Keratinocyte (primary cell): Measurements from ENCODE around the gene NCKAP5. TPM values are rescaled to one million over a fixed set of nuclear protein-coding genes. Genes with fewer than 3 reads are reported as not detected.

ENCODE experiments used
- DNase-seq: peaks from one replicate; pipeline ENCODE4 v3.0.0-alpha.2; 2011; ENCODE audit warnings: low read depth, missing footprints, low spot score
- FAIRE-seq: peaks from 2 replicates; lab custom pipeline; 2011; peaks lifted over from hg19 to GRCh38; lab: Jason Lieb, UNC
- H2AFZ ChIP-seq: 2 replicates; pipeline ENCODE4 v1.6.0; 2012; ENCODE audit warnings: low read length, control low read depth, inconsistent platforms; ENCODE audit not compliant: control insufficient read depth
- H3K27ac ChIP-seq: 2 replicates; pipeline ENCODE4 v1.5.1; 2011; ENCODE audit warnings: low read length; ENCODE audit not compliant: control insufficient read depth, insufficient read depth
- H3K27me3 ChIP-seq: 3 replicates; pipeline ENCODE4 v1.6.0; 2011; ENCODE audit warnings: low read length; ENCODE audit not compliant: control insufficient read depth, insufficient read depth; ENCODE audit errors: extremely low read depth
- H3K36me3 ChIP-seq, 2 experiments: 2 replicates in 1 of 2; 3 replicates in 1 of 2; pipeline ENCODE4 v1.5.1; 2011; ENCODE audit warnings: low read length in 2 of 2, mild to moderate bottlenecking in 1 of 2; ENCODE audit not compliant: control insufficient read depth in 2 of 2, insufficient read depth in 2 of 2; ENCODE audit errors: extremely low read depth in 1 of 2
- H3K4me1 ChIP-seq: 3 replicates; pipeline ENCODE4 v1.5.1; 2011; ENCODE audit warnings: low read length; ENCODE audit not compliant: control insufficient read depth, insufficient read depth; ENCODE audit errors: extremely low read depth
- H3K4me2 ChIP-seq: 3 replicates; pipeline ENCODE4 v1.6.0; 2011; ENCODE audit warnings: low read depth, low read length; ENCODE audit not compliant: control insufficient read depth, insufficient read depth; ENCODE audit errors: extremely low read depth
- H3K4me3 ChIP-seq, 3 experiments: fragments of 200-600 bp in 1 of 3; sonication (generic) in 1 of 3; 2 replicates in 2 of 3; 3 replicates in 1 of 3; pipeline ENCODE4 v1.5.1; 2011 to 2016; ENCODE audit warnings: low read length in 3 of 3, mild to moderate bottlenecking in 3 of 3, control low read depth in 2 of 3, inconsistent platforms in 1 of 3, low read depth in 1 of 3, mixed read lengths in 1 of 3, mixed run types in 1 of 3, moderate library complexity in 1 of 3; ENCODE audit not compliant: control insufficient read depth in 2 of 3, insufficient read depth in 2 of 3; ENCODE audit errors: extremely low read depth in 1 of 3
- H3K79me2 ChIP-seq: 2 replicates; pipeline ENCODE4 v1.6.0; 2012; ENCODE audit warnings: low read length; ENCODE audit not compliant: control insufficient read depth, insufficient read depth
- H3K9ac ChIP-seq: 3 replicates; pipeline ENCODE4 v1.6.0; 2011; ENCODE audit warnings: low read length; ENCODE audit not compliant: control insufficient read depth, insufficient read depth; ENCODE audit errors: extremely low read depth
- H3K9me1 ChIP-seq: 3 replicates; pipeline ENCODE4 v1.6.0; 2011; ENCODE audit warnings: low read length; ENCODE audit not compliant: control insufficient read depth, insufficient read depth; ENCODE audit errors: extremely low read depth
- H3K9me3 ChIP-seq: 2 replicates; pipeline ENCODE4 v1.5.1; 2012; ENCODE audit warnings: low read depth, low read length; ENCODE audit not compliant: control insufficient read depth
- H4K20me1 ChIP-seq: 3 replicates; pipeline ENCODE4 v1.6.0; 2011; ENCODE audit warnings: low read length; ENCODE audit not compliant: control insufficient read depth, insufficient read depth; ENCODE audit errors: extremely low read depth
- EZH2 ChIP-seq: IDR thresholded peaks from one replicate; pipeline ENCODE4 v1.6.1; 2012; ENCODE audit warnings: inconsistent platforms, mild to moderate bottlenecking, low read length, moderate library complexity
- dilution Hi-C: fragments of 300-500 bp; cut with MboI; formaldehyde crosslinking; loops from one replicate; pipeline ENCODE4 v1.7.0; 2020; ENCODE audit warnings: low sequenced_read_pairs; ENCODE audit not compliant: extremely low pct_ligation_motif_present
- polyA plus RNA-seq, 5 experiments: library from polyadenylated mRNA; depleted of rRNA in 3 of 5; stranded (reverse) in 3 of 5; stranded (forward) in 1 of 5; unstranded in 1 of 5; fragments of >200 nt; gene quantifications; 1 replicate in 1 of 5; 2 replicates in 3 of 5; 3 replicates in 1 of 5; pipeline versions ENCODE4 v1.2.1 to v1.2.3, GENCODE V29; 2011 to 2012; ENCODE audit warnings: missing spikeins in 2 of 5, low read depth in 1 of 5, low replicate concordance in 1 of 5
- TF ChIP-seq, protein P1 (sequence below), 3 experiments: IDR thresholded peaks in 1 of 3; conservative IDR thresholded peaks in 1 of 3; optimal IDR thresholded peaks in 1 of 3; 2 replicates in 2 of 3; 3 replicates in 1 of 3; pipeline versions ENCODE3 to v1.5.1; 2011; ENCODE audit warnings: low read length in 3 of 3, mild to moderate bottlenecking in 3 of 3, moderate library complexity in 2 of 3, control low read depth in 1 of 3, inconsistent platforms in 1 of 3; ENCODE audit not compliant: insufficient read depth in 2 of 3; ENCODE audit errors: extremely low read depth in 1 of 3

The NCKAP5 gene
- polyA plus RNA-seq, 1 donor (not counting 4 experiments of a cell fraction or from before 2014, with no cell fraction given): 3.6 TPM

GRCh38 chr2:132697556-132698205 lies 870.6 kb downstream of the NCKAP5 start:
- TF ChIP-seq EZH2: no peak
- TF ChIP-seq, protein P1, sequence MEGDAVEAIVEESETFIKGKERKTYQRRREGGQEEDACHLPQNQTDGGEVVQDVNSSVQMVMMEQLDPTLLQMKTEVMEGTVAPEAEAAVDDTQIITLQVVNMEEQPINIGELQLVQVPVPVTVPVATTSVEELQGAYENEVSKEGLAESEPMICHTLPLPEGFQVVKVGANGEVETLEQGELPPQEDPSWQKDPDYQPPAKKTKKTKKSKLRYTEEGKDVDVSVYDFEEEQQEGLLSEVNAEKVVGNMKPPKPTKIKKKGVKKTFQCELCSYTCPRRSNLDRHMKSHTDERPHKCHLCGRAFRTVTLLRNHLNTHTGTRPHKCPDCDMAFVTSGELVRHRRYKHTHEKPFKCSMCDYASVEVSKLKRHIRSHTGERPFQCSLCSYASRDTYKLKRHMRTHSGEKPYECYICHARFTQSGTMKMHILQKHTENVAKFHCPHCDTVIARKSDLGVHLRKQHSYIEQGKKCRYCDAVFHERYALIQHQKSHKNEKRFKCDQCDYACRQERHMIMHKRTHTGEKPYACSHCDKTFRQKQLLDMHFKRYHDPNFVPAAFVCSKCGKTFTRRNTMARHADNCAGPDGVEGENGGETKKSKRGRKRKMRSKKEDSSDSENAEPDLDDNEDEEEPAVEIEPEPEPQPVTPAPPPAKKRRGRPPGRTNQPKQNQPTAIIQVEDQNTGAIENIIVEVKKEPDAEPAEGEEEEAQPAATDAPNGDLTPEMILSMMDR (optimal IDR thresholded peaks at IDR 0.05 in 1 of 3, IDR thresholded peaks at IDR 0.05 in 1 of 3, conservative IDR thresholded peaks at IDR 0.05 in 1 of 3; ENCODE audit: extremely low read depth in 1 of 3, insufficient read depth in 2 of 3, low read length in 3 of 3): no peak
- no peak for FAIRE-seq

DNA sequence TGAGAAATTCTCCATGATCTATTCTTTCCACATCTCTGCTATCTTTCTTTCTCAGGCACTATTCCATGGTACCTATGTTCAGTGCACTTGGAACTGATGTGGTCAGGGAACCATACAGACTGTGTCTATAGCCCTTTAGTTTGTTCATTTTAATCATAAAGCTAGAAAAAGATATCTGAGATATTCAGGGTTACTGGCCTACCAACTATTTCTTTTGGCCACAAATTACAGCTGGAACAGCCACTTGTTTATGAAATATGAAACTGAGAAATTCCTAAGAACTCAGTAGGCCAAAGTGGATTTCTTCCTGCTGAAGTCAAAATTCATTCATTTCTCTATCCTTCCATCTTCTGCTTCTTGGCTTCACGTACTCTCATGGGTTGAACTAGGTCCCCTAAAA lies 875.4 kb downstream of the NCKAP5 start:
- no peak for TF ChIP-seq EZH2
- TF ChIP-seq, protein P1 (optimal IDR thresholded peaks at IDR 0.05 in 1 of 3, IDR thresholded peaks at IDR 0.05 in 1 of 3, conservative IDR thresholded peaks at IDR 0.05 in 1 of 3; ENCODE audit: extremely low read depth in 1 of 3, insufficient read depth in 2 of 3, low read length in 3 of 3): no peak
- dilution Hi-C loops: no loop called here
- no peaks in the 10 kb centered on the region for H3K9me1 ChIP-seq

More at GRCh38 chr2:132697556-132698205, 870.6 kb downstream of the NCKAP5 start:
- no peak overlapping the region for H3K4me2 ChIP-seq
- H3K4me1 ChIP-seq: peaks cover 2% of the 10 kb centered on the region
- H3K27me3 ChIP-seq: no peaks in the 10 kb centered on the region
- H3K79me2 ChIP-seq: no peaks in the 10 kb centered on the region
- H3K36me3 ChIP-seq: no peaks in the 10 kb centered on the region
- H3K9me3 ChIP-seq: no peaks in the 10 kb centered on the region
- dilution Hi-C loops: no loop called here
- H3K4me3 ChIP-seq: no peak overlapping the region
- no peak overlapping the region for H3K9ac ChIP-seq
- H4K20me1 ChIP-seq: no peaks in the 10 kb centered on the region
- no peak overlapping the region for H2AFZ ChIP-seq
- H3K27ac ChIP-seq: no peak overlapping the region
- H3K9me1 ChIP-seq: no peaks in the 10 kb centered on the region
- DNase-seq: no peak

More for the DNA sequence above, 875.4 kb downstream of the NCKAP5 start:
- Histone ChIP-seq H3K4me1 (no peaks in the 10 kb centered on the region), H3K79me2 (no peaks in the 10 kb centered on the region), H3K36me3 (no peaks in the 10 kb centered on the region), H2AFZ (no peak overlapping the region), H3K4me3 (no peak overlapping the region), H4K20me1 (no peaks in the 10 kb centered on the region), H3K9ac (no peak overlapping the region), H3K4me2 (no peak overlapping the region), H3K27ac (no peak overlapping the region), H3K9me3 (no peaks in the 10 kb centered on the region), H3K27me3 (no peaks in the 10 kb centered on the region)
- DNase-seq (no peak), FAIRE-seq (no peak)
